Nucleus accumbens (tissue), 56 donors: ENCODE data around the gene BCO1.
"Not testable (repeated sequence)": the region's sequence is repeated elsewhere in the genome, so short reads cannot be mapped to it uniquely, and the experiment has no call there.

Experiments
- DNase-seq, 56 donors: peaks; one replicate each; lab custom pipeline; 2025; lab: John Stamatoyannopoulos, UW

BCO1 gene, protein sequence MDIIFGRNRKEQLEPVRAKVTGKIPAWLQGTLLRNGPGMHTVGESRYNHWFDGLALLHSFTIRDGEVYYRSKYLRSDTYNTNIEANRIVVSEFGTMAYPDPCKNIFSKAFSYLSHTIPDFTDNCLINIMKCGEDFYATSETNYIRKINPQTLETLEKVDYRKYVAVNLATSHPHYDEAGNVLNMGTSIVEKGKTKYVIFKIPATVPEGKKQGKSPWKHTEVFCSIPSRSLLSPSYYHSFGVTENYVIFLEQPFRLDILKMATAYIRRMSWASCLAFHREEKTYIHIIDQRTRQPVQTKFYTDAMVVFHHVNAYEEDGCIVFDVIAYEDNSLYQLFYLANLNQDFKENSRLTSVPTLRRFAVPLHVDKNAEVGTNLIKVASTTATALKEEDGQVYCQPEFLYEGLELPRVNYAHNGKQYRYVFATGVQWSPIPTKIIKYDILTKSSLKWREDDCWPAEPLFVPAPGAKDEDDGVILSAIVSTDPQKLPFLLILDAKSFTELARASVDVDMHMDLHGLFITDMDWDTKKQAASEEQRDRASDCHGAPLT

DNA sequence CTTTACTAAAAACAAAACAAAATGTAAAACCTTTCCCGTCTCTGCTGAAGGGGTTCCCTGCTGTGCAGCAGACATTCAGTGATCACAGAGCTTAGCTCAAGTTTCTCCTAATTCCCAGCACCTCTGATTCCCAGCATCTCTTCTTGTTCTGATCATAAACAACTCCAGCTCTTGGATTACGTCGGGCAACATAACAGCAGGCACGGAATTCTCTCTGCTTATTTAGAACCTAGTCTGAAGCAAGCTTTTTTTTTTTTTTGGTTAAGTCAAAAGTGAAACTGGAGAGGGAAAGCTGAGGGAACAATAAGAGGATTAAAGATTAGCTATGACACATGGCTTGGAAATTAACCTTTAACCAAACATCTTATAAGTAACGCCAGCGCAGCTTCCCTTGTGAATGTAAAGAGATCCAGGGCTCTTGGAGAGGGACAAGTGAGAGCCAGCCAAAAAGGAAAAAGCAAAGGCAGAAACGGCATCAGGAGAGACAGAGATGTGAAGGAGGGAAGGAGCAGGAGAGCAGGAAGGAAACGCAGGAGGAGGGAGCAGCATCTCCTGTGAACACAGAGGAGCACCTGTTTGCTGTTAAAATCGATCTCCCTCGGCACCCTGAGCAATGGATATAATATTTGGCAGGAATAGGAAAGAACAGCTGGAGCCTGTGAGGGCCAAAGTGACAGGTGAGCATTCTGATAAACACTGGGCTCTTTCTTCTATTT is at the start of gene BCO1:
Gene BCO1, plus strand, starts transcription at position 394 of the 716 bp plus-strand sequence. Its CDS starts 220 bp downstream, at position 614.
- DNase-seq, result peak in 7 of 56 donors; percentile 1 to 22 (median 8)

DNA sequence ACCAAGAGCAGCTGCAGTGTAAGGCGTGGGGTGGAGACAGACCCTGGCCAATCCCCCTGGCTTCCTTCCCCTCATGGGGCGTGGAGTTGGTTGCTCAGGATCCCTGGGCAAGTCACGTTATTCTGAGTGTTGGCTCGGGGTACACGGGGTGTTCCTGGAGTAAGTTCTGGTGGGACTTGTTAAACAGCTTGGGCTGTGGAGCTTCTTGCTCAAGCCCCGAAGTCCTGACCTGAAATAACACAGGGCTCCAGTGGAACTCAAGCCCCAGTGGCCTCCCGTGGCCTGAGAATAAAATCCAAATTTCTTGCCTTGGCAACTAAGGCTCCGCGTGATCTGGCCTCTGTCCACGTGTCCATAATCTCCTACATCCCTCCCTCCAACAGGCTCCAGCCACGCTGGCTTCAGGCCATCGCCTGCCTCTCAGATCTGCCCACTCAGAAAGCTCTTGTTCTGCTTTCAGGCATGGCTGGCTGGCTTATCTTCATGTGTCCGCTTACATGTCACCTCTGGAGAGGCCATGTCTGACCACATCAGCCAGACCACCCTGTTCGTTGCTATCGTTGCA is 49.3 kb upstream of the BCO1 start:
- DNase-seq, result peak in 55 of 56 donors; percentile 17 to 86 (median 69)

DNA sequence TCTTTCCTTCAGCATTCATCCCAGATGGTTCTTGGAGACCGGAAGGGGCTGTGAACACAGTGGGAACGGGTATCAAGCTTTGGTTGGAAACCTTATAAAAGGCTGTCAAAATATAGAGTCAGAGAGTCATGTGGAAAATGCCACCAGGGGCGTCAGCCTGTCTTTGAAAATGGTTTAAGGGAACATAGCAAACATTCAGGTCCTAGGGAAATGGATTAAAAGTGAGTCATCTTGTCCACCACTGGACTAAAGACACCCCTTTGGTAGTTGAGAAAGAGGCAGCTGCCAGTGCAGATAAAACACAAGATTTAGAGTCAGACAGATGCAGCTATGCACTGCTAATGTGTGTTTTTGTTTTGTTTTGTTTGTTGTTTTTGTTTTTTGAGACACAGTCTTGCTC is 47.8 kb upstream of the BCO1 start:
- no peak for DNase-seq

DNA sequence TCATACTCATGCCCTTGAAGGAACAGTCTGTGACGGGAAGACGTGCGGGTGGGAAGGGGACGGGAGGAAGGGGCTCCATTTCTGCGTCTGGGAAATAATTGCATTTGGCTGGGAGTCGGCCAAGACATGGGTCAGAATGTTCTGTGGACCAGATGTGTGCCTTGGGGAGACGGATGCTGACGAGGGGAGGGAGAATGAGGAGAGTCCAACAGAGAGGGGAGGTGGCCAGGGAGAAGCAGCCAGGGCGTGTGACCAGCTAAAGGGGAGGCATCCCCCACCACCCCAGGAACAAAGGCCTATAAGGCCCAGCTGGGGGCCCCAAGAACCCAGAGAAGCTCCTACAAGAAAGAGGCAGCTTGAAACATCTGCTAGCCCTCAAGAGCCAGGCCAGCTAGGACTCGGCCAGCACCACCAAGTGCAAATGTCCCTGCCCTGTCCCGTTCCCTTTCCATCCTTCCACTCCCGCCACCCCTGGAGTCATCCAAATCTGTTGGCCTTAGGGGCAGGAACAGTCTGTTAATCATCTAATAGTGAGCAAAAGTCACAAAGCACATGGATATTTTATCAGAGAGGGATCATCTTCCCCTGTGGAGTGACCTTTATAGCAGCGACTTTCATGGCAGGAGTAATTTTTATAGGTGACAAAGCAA is 42.5 kb upstream of the BCO1 start:
- no peak for DNase-seq

DNA sequence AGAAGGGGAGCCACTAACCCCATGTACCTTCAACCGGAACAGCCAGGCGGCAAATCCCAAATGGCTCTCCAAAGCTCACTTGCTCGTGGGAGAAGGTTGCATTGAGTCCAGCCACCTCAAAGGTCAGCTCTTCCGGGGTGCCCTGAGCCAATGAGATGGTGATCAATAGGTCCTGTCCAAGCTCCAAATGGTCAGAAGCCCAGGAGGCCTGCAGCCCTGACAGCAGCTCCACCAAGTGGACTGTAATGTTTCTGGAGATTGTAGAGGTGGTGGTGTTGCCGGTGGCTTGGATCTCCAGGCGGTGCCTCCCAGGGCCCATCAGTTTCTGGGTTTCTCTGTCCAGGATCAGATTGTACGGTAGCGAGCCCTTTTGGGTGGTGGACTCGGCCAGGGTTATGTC is 39.9 kb upstream of the BCO1 start:
- DNase-seq, result peak in 23 of 56 donors; percentile 1 to 49 (median 15)

DNA sequence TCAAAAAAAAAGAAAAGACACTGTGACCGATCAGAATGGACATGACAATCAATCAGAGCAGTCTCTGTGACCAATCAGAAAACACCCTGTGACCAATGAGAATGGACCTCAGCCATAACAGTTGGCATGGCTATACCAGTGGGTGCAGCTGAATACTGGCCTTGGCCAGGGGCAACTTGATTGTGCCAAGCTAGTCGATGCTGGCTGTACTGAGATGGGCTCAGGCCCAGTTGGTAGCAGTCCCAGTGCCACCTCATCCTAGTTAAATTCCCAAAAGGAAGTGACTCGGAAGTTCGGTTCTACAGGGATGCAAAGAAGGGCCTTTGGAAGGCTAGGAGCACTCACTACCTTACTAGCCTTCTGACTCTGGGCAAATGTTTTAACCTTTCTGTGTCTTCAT is 37.2 kb upstream of the BCO1 start:
- DNase-seq, result peak in 21 of 56 donors; percentile 3 to 81 (median 14)

DNA sequence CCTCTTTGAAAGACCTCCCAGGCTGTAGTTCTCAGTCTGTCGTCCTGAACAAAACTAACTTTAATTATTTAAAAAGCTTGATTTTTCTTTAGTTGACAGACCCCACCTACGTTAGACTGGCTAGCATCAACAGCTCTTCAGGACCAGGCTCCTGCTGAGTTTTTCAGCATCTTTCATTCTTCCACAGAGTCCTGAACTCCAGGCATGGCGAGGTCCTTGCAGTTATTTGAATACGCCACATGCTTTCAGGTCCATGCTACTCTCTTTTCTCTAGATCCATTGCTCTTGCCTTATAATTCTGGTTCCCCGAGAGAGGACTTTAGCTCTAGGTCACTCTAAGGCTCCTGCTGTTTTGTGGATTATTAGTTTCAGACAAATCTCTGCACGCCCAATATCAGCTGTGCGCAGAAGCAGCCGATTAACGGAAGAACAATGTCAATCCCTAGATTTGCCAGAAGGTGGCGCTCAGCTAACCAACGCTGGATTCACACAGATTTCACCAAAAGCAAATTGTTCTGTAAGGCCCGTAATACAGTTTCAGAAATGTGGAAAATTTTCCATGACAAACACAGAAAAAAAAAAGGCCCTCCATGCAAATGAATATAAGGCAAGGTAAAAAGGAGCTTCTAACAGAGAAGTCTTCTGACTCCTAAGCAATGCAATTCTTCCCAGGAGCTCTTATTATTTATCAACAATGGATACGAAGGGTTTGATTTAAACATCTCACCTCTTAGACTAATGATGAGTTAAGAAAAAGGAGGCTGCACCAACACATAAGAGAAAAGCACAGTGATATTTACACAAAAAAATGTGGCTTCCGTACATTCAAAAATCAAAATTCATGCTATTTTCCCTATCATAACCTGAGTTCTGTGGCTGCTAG is 33.5 kb upstream of the BCO1 start:
- DNase-seq, result peak in 31 of 56 donors; percentile 4 to 69 (median 27)

DNA sequence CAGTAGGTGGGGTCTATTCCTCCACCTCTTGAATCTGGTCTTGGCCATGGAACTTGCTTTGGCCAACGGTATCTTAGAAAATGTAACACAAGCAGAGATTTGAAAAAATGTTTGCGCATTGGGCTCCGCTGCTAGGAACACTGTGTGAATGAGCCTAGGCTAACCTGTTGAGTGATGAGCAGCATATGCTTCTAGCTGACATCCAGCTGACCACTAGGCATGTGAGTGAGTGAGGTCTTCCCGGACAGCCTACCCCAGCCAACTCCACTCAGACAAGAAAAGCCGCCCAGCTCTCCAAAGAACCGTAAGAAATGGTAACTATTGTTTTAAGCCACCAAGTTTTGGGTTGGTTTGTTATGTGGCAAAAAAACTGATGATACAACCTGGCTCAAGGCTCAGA is 31.4 kb upstream of the BCO1 start:
- DNase-seq, result no peak

DNA sequence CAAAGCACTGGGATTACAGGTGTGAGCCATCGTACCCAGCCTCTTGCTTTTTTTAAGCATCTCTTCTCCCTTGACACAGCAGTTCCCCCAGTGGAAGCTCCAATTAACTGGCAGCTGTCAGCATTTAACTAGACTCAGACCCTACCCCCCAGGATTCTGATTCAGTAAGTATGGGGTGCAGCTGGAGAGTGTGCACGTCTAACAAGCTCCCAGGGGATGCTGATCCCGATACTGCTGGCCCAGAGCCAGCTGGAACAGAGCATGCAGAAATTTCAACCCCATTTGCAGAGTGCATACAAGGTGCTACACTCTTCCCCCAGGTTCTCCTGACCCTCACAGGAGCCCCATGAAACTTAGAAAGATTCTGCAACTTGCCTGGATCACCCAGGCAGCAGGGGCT is 27.7 kb upstream of the BCO1 start:
- DNase-seq, result no peak

DNA sequence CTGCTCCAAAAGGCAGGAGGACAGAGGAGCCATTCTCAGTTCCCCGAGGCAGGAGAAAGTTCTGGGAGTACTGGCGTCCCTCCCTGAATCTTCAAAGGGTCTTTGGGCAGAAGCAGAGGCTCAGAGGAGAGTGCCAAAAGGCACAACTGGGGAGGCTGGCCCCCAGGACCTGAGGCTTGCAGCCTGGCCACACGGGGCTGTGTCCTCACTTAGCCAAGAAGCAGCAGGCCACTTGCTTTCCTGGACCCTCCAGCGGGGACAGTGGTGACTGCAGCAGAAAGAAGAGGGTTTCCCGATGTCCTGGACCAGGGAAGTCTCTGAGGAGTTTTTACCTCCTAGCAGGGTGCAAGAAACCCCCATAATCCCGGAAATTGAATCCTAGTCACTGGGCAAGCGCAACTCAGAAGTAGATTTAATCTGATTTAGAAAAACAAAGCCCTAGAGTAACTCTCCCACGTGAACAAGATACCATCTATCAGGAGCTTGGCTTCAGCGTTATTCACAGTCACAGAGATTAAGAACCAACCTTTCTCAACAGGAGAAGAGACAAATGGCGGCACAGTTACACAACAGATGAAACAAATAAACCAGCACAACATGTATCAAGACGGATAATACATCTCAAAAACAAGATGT is 25.5 kb upstream of the BCO1 start:
- DNase-seq, result no peak

DNA sequence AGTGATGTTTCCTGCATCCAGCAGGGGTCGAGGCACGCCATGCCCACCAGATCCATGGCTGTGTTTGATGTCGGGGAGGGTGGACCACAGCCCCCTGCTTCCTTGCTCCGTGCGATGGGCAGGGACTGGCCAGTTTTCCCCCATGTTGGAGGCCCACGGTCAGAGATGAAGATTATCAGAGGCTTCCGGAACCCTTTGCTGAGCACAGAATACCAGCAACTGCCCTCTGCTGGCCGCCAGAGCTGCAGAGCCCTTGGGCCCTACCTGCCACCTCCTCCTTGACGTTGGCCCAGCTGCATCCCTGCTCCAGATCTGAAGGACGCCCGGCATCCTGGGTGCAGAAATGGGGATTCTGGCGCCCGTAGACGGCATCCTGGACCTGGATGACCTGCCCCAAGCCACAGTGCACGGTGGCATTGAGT is 23.7 kb upstream of the BCO1 start:
- no peak for DNase-seq

DNA sequence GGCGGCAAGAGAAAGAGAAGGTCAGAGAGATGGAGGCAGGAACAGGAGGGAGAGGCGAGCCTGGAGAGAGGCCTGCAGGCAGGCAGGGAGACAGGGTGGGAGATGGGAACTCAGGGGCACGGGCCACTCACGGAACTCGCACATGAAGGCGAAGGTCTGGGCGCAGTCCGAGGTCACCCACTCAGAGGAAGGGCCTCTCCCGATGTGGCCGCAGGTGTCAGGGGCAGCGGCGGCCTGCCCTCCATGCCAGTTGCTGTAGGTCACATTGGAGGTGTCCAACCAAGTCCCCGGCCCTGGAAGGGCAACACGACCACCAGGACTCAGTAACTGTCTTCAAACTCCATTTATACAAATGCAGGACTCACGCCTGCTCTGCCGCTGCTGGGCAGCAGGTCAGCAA is 22.4 kb upstream of the BCO1 start:
- no peak for DNase-seq

DNA sequence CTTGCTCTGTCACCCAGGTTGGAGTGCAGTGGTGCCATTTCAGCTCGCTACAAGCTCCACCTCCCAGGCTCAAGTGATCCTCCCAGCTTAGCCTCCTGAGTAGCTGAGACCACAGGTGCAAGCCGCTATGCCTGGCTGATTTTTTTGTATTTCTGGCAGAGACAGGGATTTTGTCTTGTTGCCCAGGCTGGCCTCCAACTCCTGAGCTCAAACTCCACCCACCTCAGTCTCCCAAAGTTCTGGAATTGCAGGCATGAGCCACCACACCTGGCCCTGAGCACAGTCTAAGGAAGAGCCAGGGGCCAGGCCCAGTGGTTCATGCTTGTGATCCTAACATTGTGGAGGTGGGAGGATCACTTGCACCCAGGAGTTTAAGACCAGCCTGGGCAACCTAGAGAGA is 21.8 kb upstream of the BCO1 start:
- no peak for DNase-seq

DNA sequence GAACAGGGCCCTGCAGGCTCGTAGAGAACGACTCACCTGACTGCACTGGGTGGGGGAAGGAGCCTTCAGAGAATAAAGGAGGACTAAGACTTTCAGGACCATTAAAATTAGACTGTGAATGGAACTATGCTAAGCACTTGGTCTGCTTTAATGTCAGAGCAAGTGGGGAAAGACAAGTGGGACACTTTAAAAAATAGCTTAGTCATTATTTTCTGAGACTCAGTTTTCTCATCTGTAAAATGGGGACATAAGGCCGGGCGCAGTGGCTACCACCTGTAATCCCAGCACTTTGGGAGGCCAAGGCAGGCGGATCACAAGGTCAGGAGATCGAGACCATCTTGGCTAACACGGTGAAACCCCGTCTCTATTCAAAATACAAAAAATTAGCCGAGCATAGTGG is 19.3 kb upstream of the BCO1 start:
- DNase-seq, result no peak

DNA sequence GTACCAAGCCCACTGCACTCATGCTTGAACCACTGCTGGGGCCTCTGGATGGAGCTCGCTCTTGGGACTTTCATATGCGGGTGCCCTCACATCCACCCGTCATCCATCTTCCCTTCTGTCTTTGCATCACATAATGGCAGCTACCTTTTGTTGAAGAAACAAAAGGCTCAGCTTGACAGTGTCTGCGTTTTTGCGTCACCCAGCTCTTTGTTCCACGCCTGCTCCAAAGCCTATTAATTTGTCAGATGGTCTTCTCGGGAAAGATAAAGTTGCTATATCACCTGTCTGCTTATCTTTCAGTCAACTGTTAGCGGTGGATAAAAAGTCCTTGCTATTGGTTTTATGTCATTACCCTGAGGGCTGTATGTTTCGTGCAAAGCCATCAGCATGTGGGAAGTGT is 18.1 kb upstream of the BCO1 start:
- DNase-seq, result no peak

DNA sequence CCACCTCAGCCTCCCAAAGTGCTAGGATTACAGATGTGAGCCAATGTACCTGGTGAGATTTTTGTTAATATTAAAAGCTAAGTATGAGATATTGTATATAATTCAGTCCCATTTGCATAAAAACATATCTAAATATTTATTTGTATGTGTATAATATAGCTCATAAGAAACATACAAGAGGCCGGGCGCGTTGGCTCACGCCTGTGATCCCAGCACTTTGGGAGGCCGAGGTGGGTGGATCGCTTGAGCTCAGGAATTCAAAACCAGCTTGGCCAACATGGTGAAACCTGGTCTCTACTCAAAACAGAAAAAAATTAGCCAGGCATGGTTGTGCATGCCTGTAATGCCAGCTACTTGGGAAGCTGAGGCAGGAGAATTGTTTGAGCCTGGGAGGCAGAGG is 16.8 kb upstream of the BCO1 start:
- no peak for DNase-seq

DNA sequence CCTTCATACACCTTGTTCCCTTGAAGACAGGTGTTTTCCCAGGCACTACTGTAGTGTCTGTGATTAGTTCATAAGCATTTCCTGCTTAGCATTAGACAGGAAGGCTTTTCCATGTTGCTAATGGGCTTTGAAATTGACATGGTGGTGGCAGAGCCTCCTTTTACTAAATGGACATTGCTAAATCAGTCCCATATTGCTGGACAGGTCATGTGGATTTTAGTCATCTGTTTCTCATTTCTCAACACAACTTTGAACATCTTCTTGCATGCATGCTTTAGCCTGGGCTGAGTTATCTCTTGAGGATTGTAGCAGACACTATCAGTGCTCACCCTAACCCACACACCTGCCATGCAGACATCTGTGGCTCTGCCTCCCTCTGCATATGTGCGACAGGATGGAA is 13.7 kb upstream of the BCO1 start:
- no peak for DNase-seq

DNA sequence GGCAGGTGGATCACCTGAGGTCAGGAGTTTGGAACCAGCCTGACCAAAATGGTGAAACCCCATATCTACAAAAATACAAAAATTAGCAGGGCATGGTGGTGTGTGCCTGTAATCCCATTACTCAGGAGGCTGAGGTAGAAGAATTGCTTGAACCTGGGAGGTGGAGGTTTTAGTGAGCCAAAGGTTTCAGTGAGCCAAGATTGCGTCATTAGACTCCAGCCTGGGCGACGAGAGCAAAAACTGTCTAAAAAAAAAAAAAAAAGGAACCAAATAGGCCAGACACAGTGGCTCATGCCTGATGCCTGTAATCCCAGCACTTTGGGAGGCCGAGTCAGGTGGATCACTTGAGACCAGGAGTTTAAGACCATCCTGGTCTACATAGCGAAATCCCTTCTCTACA is 12.8 kb upstream of the BCO1 start:
- DNase-seq, result not testable (repeated sequence)

DNA sequence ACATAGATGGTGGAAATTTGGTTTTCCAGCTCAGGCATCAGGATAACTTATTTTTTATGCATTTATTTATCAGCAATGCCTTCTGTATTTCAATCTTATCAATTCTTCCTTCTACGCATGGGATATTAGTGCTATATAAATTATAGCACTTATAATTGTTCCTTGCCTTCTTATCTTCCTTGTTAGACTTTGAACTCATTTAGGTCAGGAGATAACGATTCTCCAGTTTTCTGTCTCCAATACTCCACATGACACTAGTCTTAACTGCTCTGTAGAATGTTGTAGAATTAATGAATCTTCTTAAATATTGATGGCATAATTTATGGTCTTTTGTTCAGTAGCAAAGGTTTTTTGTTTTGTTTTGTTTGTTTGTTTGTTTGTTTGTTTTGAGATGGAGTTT is 10.7 kb upstream of the BCO1 start:
- no peak for DNase-seq
